ENCODE results near the gene ADGRF3.
"Not testable (repeated sequence)": the region's sequence is repeated elsewhere in the genome, so short reads cannot be mapped to it uniquely, and the experiment has no call there.

The ADGRF3 gene

GRCh38 chr2:26314243-26314642, 32.3 kb downstream of the ADGRF3 start:
- no peak for DNase-seq

GRCh38 chr2:26313446-26313845, 33.1 kb downstream of the ADGRF3 start:
- DNase-seq, result no peak

- DNase-seq, result no peak
Observed at GRCh38 chr2:26312471-26312870, 34.1 kb downstream of the ADGRF3 start.

- no peak for DNase-seq
Observed at GRCh38 chr2:26309921-26310320, 36.7 kb downstream of the ADGRF3 start.

GRCh38 chr2:26305540-26305939, 41.0 kb downstream of the ADGRF3 start:
- DNase-seq, result no peak

- not testable (repeated sequence) for DNase-seq
Observed at GRCh38 chr2:26305094-26305493, 41.5 kb downstream of the ADGRF3 start.

- no peak for DNase-seq
Observed at GRCh38 chr2:26302846-26303245, 43.7 kb downstream of the ADGRF3 start.

- no peak for DNase-seq
Observed at GRCh38 chr2:26300234-26300925, 46.2 kb downstream of the ADGRF3 start.

- no peak for DNase-seq
Observed at GRCh38 chr2:26299471-26300101, 47.0 kb downstream of the ADGRF3 start.

- no peak for DNase-seq
Observed at GRCh38 chr2:26298638-26299393, 47.8 kb downstream of the ADGRF3 start.

GRCh38 chr2:26298286-26298637, 48.3 kb downstream of the ADGRF3 start:
- no peak for DNase-seq

GRCh38 chr2:26297061-26297460, 49.5 kb downstream of the ADGRF3 start:
- no peak for DNase-seq

GRCh38 chr2:26295511-26295910, 51.1 kb downstream of the ADGRF3 start:
- DNase-seq, result no peak

- DNase-seq, result no peak
Observed at GRCh38 chr2:26292646-26293045, 53.9 kb downstream of the ADGRF3 start.

GRCh38 chr2:26290001-26290400, 56.6 kb downstream of the ADGRF3 start:
- DNase-seq, result no peak

GRCh38 chr2:26285931-26286330, 60.7 kb downstream of the ADGRF3 start:
- no peak for DNase-seq

- no peak for DNase-seq
Observed at GRCh38 chr2:26284132-26284531, 62.5 kb downstream of the ADGRF3 start.

GRCh38 chr2:26283606-26284005, 63.0 kb downstream of the ADGRF3 start:
- no peak for DNase-seq

GRCh38 chr2:26281226-26281625, 65.4 kb downstream of the ADGRF3 start:
- DNase-seq, result peak in 1 of 2 experiments; percentile 35

- DNase-seq, result no peak
Observed at GRCh38 chr2:26279886-26280285, 66.7 kb downstream of the ADGRF3 start.

- DNase-seq, result no peak
Observed at GRCh38 chr2:26276484-26277227, 69.9 kb downstream of the ADGRF3 start.

GRCh38 chr2:26274058-26274613, 72.5 kb downstream of the ADGRF3 start:
- peak in 1 of 2 experiments; percentile 57 for DNase-seq

GRCh38 chr2:26273501-26273900, 73.1 kb downstream of the ADGRF3 start:
- DNase-seq, result no peak

Measured in NCI-H2081 (cell line).